Type B pancreatic cell (in vitro differentiated cells): ENCODE results near the gene PPAN. TPM values are rescaled to one million over a fixed set of nuclear protein-coding genes. Genes with fewer than 3 reads are reported as not detected.

Experiments used
- DNase-seq: peaks from one replicate; pipeline ENCODE4 v3.0.0; 2021; ENCODE audit warnings: mixed read lengths; ENCODE audit not compliant: unreplicated experiment; ENCODE audit errors: extremely low spot score
- H3K27ac Mint-ChIP-seq: 2 replicates; pipeline ENCODE4 v1.8.0; 2021; ENCODE audit warnings: mild to moderate bottlenecking, mixed read lengths
- H3K27me3 Mint-ChIP-seq: 2 replicates; pipeline ENCODE4 v1.8.0; 2021; ENCODE audit warnings: mixed read lengths
- H3K36me3 Mint-ChIP-seq: 2 replicates; pipeline ENCODE4 v1.8.0; 2021; ENCODE audit warnings: mixed read lengths
- H3K4me1 Mint-ChIP-seq: one replicate; pipeline ENCODE4 v1.8.0; 2021; ENCODE audit warnings: mixed read lengths; ENCODE audit not compliant: unreplicated experiment
- H3K4me3 Mint-ChIP-seq: 2 replicates; pipeline ENCODE4 v1.8.0; 2021; ENCODE audit warnings: mild to moderate bottlenecking, mixed read lengths
- H3K9me3 Mint-ChIP-seq: 2 replicates; pipeline ENCODE4 v1.8.0; 2021; ENCODE audit warnings: mixed read lengths
- CTCF ChIP-seq: fragments of 200-600 bp; sonication (generic); conservative IDR thresholded peaks from 2 replicates; pipeline ENCODE4 v1.5.0; 2021; ENCODE audit warnings: antibody characterized with exemption, mild to moderate bottlenecking
- long read RNA-seq: library from polyadenylated mRNA; unstranded; transcript quantifications from one replicate; pipeline ENCODE4 v2.0.0, GENCODE V29; 2020
- total RNA-seq: library from RNA; stranded (reverse); gene quantifications from 2 replicates; pipeline ENCODE4 v1.2.1, GENCODE V29; 2021; ENCODE audit warnings: low replicate concordance

Gene PPAN
- total RNA-seq: 59.2 and 62.4 TPM in 2 replicates
- long read RNA-seq: 0 reads

GRCh38 chr19:10106100-10106936, at the start of gene PPAN:
Gene PPAN (plus strand): TSS chr19:10106362. CDS start chr19:10106395, 33 bp downstream.
- Mint-ChIP-seq H3K9me3 (no peaks in the 10 kb centered on the region), H3K27ac (peak within 1 kb of the TSS; percentile 80), H3K27me3 (no peaks in the 10 kb centered on the region), H3K36me3 (no peaks in the 10 kb centered on the region), H3K4me3 (peak within 1 kb of the TSS; percentile 90), H3K4me1 (peaks cover 11% of the 10 kb centered on the region)
- peak; percentile 98 for DNase-seq
- TF ChIP-seq CTCF: no peak

- no peak for TF ChIP-seq CTCF
- H3K27ac Mint-ChIP-seq: no peak overlapping the region
- DNase-seq: no peak
- H3K27me3 Mint-ChIP-seq: peaks cover 42% of the 10 kb centered on the region
- no peaks in the 10 kb centered on the region for H3K36me3 Mint-ChIP-seq
- no peaks in the 10 kb centered on the region for H3K9me3 Mint-ChIP-seq
- H3K4me1 Mint-ChIP-seq: no peaks in the 10 kb centered on the region
- no peak overlapping the region for H3K4me3 Mint-ChIP-seq
Measured at GRCh38 chr19:10061717-10062310, 44.3 kb upstream of the PPAN start.

- H3K4me3 Mint-ChIP-seq: no peak overlapping the region
- TF ChIP-seq CTCF: no peak
- H3K9me3 Mint-ChIP-seq: no peaks in the 10 kb centered on the region
- DNase-seq: no peak
- peaks cover 37% of the 10 kb centered on the region for H3K27me3 Mint-ChIP-seq
- H3K27ac Mint-ChIP-seq: no peak overlapping the region
- H3K36me3 Mint-ChIP-seq: no peaks in the 10 kb centered on the region
- H3K4me1 Mint-ChIP-seq: no peaks in the 10 kb centered on the region
Measured at GRCh38 chr19:10068205-10068604, 38.0 kb upstream of the PPAN start.

GRCh38 chr19:10069046-10069445, 37.1 kb upstream of the PPAN start:
- DNase-seq: no peak
- no peak overlapping the region for H3K27ac Mint-ChIP-seq
- peaks cover 31% of the 10 kb centered on the region for H3K27me3 Mint-ChIP-seq
- no peaks in the 10 kb centered on the region for H3K36me3 Mint-ChIP-seq
- no peak overlapping the region for H3K4me3 Mint-ChIP-seq
- H3K9me3 Mint-ChIP-seq: no peaks in the 10 kb centered on the region
- no peak for TF ChIP-seq CTCF
- no peaks in the 10 kb centered on the region for H3K4me1 Mint-ChIP-seq

GRCh38 chr19:10070730-10071446, 35.3 kb upstream of the PPAN start:
- Mint-ChIP-seq H3K27ac (no peak overlapping the region), H3K36me3 (no peaks in the 10 kb centered on the region), H3K27me3 (peaks cover 25% of the 10 kb centered on the region), H3K4me1 (no peaks in the 10 kb centered on the region), H3K9me3 (no peaks in the 10 kb centered on the region), H3K4me3 (no peak overlapping the region)
- DNase-seq: no peak
- TF ChIP-seq CTCF: no peak
